Measurements from ENCODE around the gene SLC12A7. TPM values are rescaled to one million over a fixed set of nuclear protein-coding genes. Genes with fewer than 3 reads are reported as not detected.

The SLC12A7 gene
- total RNA-seq, 2 donors from 2014 or later, result 28.5 to 42.3 TPM

- DNase-seq (ENCODE audit: low spot score), result no peak
- peaks cover 0 to 5% of the 10 kb centered on the region in 2 donors for H3K9me3 ChIP-seq
- peaks cover 0 to 16% of the 10 kb centered on the region in 2 donors for H3K27me3 ChIP-seq
- H3K4me3 ChIP-seq, result no peak overlapping the region
- TF ChIP-seq, protein P1, sequence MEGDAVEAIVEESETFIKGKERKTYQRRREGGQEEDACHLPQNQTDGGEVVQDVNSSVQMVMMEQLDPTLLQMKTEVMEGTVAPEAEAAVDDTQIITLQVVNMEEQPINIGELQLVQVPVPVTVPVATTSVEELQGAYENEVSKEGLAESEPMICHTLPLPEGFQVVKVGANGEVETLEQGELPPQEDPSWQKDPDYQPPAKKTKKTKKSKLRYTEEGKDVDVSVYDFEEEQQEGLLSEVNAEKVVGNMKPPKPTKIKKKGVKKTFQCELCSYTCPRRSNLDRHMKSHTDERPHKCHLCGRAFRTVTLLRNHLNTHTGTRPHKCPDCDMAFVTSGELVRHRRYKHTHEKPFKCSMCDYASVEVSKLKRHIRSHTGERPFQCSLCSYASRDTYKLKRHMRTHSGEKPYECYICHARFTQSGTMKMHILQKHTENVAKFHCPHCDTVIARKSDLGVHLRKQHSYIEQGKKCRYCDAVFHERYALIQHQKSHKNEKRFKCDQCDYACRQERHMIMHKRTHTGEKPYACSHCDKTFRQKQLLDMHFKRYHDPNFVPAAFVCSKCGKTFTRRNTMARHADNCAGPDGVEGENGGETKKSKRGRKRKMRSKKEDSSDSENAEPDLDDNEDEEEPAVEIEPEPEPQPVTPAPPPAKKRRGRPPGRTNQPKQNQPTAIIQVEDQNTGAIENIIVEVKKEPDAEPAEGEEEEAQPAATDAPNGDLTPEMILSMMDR (IDR thresholded peaks at IDR 0.05), result no peak
- no peak overlapping the region for H3K27ac ChIP-seq
- H3K4me1 ChIP-seq, result peaks cover 0 to 12% of the 10 kb centered on the region in 2 donors
- no peaks in the 10 kb centered on the region for H3K36me3 ChIP-seq
Observed at GRCh38 chr5:1152156-1152555, 40.3 kb upstream of the SLC12A7 start.

DNA sequence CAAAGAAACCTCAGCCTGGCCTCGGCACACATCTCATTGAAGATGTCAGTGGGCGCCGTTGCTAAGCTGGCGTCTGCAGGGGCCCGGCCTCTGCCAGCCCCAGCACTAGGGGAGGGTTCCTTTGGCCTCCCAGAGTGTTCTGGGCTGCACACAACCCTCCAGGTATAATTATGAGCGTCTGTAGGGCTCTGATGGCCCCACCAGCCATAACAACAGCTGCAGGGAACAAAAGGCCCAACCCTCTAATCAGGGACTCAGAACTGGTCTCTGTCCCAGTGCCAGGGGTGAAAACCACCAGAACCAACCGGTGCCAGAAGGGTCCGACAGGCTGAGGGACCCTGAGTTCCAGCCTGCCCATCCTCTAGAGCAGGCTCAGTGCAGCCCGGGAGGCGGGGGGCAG is 39.5 kb upstream of the SLC12A7 start:
- Histone ChIP-seq H3K27ac (no peak overlapping the region), H3K27me3 (peaks cover 0 to 14% of the 10 kb centered on the region in 2 donors), H3K36me3 (no peaks in the 10 kb centered on the region), H3K9me3 (peaks cover 0 to under 1% of the 10 kb centered on the region in 2 donors), H3K4me3 (no peak overlapping the region), H3K4me1 (peaks cover 0 to 14% of the 10 kb centered on the region in 2 donors)
- TF ChIP-seq, protein P1 (IDR thresholded peaks at IDR 0.05), result no peak
- no peak for DNase-seq (ENCODE audit: low spot score)

- TF ChIP-seq, protein P1 (IDR thresholded peaks at IDR 0.05), result no peak
- peaks cover 0 to 10% of the 10 kb centered on the region in 2 donors for H3K27me3 ChIP-seq
- peaks cover 0 to 14% of the 10 kb centered on the region in 2 donors for H3K4me1 ChIP-seq
- no peak overlapping the region for H3K4me3 ChIP-seq
- no peaks in the 10 kb centered on the region for H3K36me3 ChIP-seq
- H3K9me3 ChIP-seq, result no peaks in the 10 kb centered on the region
- DNase-seq (ENCODE audit: low spot score), result no peak
- H3K27ac ChIP-seq, result no peak overlapping the region
Observed at GRCh38 chr5:1150866-1151265, 39.0 kb upstream of the SLC12A7 start.

GRCh38 chr5:1144638-1145396 is 33.0 kb upstream of the SLC12A7 start:
- Histone ChIP-seq H3K4me1 (peaks cover 0 to 23% of the 10 kb centered on the region in 2 donors), H3K27ac (no peak overlapping the region), H3K9me3 (no peaks in the 10 kb centered on the region), H3K27me3 (no peaks in the 10 kb centered on the region), H3K4me3 (no peak overlapping the region), H3K36me3 (no peaks in the 10 kb centered on the region)
- DNase-seq (ENCODE audit: low spot score), result no peak
- TF ChIP-seq, protein P1 (IDR thresholded peaks at IDR 0.05), result no peak

- H3K4me3 ChIP-seq, result no peak overlapping the region
- H3K36me3 ChIP-seq, result no peaks in the 10 kb centered on the region
- DNase-seq (ENCODE audit: low spot score), result no peak
- H3K27me3 ChIP-seq, result no peaks in the 10 kb centered on the region
- peaks cover 0 to 23% of the 10 kb centered on the region in 2 donors for H3K4me1 ChIP-seq
- TF ChIP-seq, protein P1 (IDR thresholded peaks at IDR 0.05), result no peak
- no peak overlapping the region for H3K27ac ChIP-seq
- H3K9me3 ChIP-seq, result no peaks in the 10 kb centered on the region
Observed at GRCh38 chr5:1144089-1144488, 32.2 kb upstream of the SLC12A7 start.

GRCh38 chr5:1143670-1143951 is 31.7 kb upstream of the SLC12A7 start:
- Histone ChIP-seq H3K4me1 (peaks cover 0 to 23% of the 10 kb centered on the region in 2 donors), H3K36me3 (no peaks in the 10 kb centered on the region), H3K4me3 (no peak overlapping the region), H3K27me3 (no peaks in the 10 kb centered on the region), H3K9me3 (no peaks in the 10 kb centered on the region), H3K27ac (no peak overlapping the region)
- DNase-seq (ENCODE audit: low spot score), result no peak
- TF ChIP-seq, protein P1 (IDR thresholded peaks at IDR 0.05), result no peak
